Measurements from ENCODE around the gene TMEM61.

Gene TMEM61

DNA sequence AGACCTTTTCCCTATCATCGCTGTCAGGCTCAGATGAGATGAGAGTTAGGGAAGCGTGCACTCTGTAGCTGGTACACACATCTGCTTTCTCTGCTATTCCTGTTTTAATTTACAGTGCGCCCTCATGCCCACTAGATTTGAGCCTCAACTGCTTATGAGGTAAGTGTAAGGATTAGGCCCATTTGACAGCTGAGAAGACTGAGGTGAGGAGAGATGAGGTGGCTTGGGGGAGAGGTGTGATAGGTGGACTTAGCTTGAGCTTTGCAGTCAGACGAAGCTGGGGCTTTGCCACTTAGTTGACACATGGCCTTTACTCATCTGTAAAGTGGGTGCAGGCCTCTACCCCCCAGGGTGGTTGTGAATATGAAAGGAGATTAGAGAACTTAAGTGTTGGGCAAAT lies 8.5 kb downstream of the TMEM61 start:
- TF ChIP-seq, protein P1, sequence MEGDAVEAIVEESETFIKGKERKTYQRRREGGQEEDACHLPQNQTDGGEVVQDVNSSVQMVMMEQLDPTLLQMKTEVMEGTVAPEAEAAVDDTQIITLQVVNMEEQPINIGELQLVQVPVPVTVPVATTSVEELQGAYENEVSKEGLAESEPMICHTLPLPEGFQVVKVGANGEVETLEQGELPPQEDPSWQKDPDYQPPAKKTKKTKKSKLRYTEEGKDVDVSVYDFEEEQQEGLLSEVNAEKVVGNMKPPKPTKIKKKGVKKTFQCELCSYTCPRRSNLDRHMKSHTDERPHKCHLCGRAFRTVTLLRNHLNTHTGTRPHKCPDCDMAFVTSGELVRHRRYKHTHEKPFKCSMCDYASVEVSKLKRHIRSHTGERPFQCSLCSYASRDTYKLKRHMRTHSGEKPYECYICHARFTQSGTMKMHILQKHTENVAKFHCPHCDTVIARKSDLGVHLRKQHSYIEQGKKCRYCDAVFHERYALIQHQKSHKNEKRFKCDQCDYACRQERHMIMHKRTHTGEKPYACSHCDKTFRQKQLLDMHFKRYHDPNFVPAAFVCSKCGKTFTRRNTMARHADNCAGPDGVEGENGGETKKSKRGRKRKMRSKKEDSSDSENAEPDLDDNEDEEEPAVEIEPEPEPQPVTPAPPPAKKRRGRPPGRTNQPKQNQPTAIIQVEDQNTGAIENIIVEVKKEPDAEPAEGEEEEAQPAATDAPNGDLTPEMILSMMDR (conservative IDR thresholded peaks at IDR 0.05; ENCODE audit: control insufficient read depth, insufficient read depth, low read depth, low read length), result no peak
- DNase-seq (ENCODE audit: low read depth), result no peak
- no peak overlapping the region for H3K4me3 ChIP-seq (ENCODE audit: control insufficient read depth, low read depth, low read length)

DNA sequence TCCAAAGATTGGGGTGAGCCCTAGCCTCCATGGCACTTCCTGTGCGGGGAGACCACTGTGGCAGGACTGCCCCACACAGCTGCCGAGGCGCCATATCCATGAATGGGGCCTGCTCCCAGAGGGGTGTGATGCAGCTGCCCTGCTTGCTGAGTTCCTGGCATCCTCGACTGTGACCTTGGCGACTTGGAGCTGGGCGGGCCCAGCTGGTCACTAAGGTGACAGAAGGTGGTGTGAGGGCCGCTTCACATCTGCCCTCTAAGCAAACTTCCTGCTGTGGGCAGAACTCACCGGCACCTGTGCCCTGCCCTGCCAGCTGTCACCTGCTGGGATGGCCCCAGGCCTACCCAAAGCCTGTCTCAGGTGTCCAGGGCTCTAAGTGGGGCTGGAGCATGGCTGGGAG lies 9.0 kb downstream of the TMEM61 start:
- TF ChIP-seq, protein P1 (conservative IDR thresholded peaks at IDR 0.05; ENCODE audit: control insufficient read depth, insufficient read depth, low read depth, low read length), result no peak
- no peak overlapping the region for H3K4me3 ChIP-seq (ENCODE audit: control insufficient read depth, low read depth, low read length)
- DNase-seq (ENCODE audit: low read depth), result no peak

DNA sequence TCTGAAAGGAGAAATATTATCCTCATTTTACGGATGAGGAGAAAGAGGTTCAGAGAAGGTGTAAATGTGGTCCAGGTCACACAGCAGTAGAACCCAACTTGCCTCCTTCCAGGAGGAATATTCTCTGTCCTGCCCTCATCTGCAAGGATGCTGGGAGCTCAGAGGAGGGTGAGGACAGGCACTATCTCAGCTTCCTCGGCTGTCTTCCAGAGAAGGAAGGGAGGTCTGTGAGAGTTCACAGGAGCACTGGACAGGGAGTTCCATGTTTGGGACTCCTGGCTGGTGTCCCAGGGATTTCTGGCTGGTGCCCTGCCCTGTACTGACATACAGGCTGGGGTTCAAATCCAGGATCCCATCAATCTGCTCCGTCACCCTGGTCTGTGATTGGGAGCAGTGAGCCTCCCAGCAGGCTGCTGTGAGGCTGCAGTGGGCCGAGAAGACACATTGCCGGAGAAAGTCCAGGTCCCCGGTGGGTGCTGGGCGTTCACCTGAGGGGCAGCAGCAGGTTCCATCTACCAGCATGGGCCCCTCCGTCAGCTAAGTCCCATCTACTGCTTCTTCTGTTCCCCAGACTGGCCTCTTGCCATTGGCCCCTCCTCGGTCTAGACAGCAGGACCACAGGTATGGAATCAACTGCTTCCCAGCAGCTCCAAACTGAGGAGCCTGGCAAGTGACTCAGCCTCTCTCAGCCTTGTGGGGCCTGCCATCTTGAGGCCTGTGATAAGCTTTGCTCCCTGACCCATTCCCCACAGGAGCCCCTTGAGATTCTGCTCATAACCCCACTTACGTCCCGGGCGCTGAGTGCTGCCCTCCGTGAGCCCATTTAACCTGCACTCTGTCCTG lies 9.8 kb downstream of the TMEM61 start:
- H3K4me3 ChIP-seq (ENCODE audit: control insufficient read depth, low read depth, low read length), result no peak overlapping the region
- TF ChIP-seq, protein P1 (conservative IDR thresholded peaks at IDR 0.05; ENCODE audit: control insufficient read depth, insufficient read depth, low read depth, low read length), result no peak
- DNase-seq (ENCODE audit: low read depth), result no peak

DNA sequence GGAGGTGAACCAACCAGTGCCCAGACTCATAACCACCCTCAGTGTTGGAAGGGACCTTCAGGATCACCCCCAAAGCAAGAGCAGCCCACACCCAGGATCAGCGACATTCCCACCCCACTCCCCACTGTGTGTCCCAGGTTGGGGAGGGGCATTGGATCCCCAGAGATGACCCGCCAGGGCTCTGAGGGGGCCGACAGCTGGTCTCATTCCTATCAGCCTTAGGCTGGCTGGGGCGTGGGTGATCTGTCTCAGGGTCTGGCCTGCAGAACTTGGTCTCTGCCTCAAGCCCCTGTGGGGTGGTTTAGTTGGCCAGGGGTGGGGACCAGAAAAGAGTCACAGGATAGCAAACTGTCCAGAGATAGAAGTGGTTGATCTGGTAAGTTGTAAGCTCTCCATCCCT lies 10.5 kb downstream of the TMEM61 start:
- DNase-seq (ENCODE audit: low read depth), result no peak
- TF ChIP-seq, protein P1 (conservative IDR thresholded peaks at IDR 0.05; ENCODE audit: control insufficient read depth, insufficient read depth, low read depth, low read length), result no peak
- H3K4me3 ChIP-seq (ENCODE audit: control insufficient read depth, low read depth, low read length), result no peak overlapping the region

DNA sequence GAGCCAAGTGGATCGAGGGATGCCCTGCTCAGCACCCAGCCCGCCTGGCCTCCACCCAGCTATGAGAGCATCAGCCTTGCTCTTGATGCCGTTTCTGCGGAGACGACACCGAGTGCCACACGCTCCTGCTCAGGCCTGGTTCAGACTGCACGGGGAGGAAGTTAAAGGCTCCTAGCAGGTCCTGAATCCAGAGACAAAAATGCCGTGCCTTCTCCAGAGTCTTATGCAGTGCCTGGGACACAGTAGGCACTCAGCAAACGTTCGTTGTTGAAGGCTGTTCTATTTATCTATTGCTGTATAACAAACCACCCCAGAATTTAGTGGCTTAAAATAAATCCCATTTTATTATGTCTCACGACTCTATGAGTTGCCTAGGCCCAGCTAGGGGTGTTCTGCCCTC lies 11.5 kb downstream of the TMEM61 start:
- TF ChIP-seq, protein P1 (conservative IDR thresholded peaks at IDR 0.05; ENCODE audit: control insufficient read depth, insufficient read depth, low read depth, low read length), result no peak
- no peak overlapping the region for H3K4me3 ChIP-seq (ENCODE audit: control insufficient read depth, low read depth, low read length)
- no peak for DNase-seq (ENCODE audit: low read depth)

DNA sequence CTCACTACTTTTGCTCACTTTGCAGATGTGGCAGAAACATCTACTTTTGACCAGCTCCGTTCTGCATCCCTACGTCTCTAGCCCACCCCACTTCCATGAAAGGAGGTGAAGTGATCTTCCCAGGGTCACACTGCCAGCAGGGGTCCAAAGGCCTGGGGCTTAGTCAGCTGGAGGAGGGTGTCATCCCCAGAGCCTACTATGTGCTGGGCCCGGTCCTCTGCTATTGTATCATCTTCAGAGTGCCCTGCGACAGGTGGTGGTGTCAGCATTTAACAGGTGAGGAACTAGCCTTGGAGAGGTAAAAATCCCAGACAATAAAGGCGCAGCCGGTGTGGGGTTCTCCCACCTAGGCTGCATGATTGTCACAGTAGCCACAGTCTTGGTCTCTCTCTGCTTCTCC lies 12.7 kb downstream of the TMEM61 start:
- TF ChIP-seq, protein P1 (conservative IDR thresholded peaks at IDR 0.05; ENCODE audit: control insufficient read depth, insufficient read depth, low read depth, low read length), result no peak
- no peak for DNase-seq (ENCODE audit: low read depth)
- no peak overlapping the region for H3K4me3 ChIP-seq (ENCODE audit: control insufficient read depth, low read depth, low read length)

All from fibroblast of mammary gland (primary cell).